NCI-H1436 treated with DMSO at 0.1 percent for 48 hours (cell line): Measurements from ENCODE around the gene PLA2G2D.

Source experiments
- DNase-seq: peaks from one replicate; lab custom pipeline; 2025; lab: John Stamatoyannopoulos, UW

Gene PLA2G2D

DNA sequence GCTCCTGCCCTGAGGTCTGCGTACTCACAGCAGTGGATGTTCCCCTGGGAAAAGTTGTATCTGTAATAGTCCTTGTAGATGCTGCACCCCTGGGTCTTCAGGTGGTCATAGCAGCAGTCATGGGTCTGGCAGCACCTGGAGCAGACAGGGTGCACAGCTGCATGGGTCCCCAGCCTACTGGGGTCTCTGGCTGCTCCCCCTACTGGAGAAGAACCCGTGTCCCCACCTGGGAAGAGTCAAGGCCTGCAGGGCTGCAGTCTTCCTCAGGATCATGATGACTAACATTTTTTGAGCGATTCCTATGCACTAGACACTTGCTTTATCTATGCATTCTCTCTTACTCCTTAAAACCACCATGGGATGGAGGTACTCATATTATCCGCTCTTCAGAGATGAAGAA is 3.9 kb downstream of the PLA2G2D start:
- no peak for DNase-seq

DNA sequence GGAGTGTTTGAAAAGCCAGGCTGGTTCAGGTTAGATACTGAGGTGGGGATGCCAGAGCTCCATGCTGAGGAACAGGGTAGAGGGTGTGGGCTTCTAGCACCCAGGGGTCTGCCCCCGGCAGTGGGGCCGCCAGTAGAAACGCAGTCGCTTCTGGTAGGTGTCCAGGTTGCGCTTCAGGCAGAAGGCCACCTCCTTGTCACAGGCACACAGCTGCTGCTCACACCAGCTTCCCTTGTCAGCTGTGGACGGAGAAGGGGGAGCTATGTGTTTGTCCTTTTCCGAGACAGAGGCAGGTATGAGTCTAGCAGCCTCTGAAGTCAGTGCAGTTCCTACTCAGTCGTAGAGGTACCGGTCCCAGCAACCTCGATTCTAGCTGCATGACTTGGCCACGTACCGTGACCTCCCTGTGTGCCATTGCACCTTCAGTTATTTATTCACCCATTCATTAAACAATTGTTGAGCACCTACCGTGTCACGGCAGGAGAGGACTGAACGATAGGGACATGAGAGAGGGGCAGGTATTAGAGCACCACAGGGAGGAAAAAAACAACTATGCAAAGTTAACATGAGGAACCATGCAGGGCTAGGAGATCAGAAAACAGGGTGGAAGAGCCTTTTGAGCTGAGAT is 5.2 kb downstream of the PLA2G2D start:
- DNase-seq, result no peak

DNA sequence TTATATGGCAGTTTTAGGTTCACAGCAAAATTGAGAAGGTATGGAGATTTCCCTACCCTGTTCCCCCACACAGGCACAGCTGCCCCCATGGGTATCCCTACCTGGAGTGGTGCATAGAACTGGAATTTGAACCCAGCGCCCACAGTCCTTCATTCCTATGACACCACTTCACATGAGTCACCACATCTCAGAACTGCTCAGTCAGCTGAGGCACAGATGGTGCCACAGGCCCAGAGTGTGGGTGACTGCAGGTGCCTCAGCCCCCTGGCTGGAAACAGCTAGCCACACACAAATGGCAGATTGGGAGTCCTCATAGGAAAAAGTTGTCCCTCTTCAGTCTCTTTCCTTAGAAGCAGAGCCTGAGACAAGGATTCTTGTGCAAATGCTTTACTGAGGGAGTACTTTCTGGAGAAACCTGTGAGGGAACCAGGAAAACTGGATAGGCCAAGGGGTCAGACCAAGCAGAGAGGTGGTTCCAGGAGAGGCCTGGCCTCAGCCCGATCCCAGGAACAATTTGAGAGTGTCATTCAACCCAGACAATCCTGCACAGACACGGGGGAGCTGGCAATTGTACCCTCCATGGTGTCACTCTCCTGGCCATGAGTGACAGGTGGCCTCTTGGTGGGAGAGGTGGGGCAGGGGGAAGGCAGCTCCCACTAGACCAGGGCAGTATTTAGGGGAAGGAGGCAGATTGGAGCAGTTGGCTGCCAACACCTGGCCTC is 6.9 kb downstream of the PLA2G2D start:
- DNase-seq, result no peak

DNA sequence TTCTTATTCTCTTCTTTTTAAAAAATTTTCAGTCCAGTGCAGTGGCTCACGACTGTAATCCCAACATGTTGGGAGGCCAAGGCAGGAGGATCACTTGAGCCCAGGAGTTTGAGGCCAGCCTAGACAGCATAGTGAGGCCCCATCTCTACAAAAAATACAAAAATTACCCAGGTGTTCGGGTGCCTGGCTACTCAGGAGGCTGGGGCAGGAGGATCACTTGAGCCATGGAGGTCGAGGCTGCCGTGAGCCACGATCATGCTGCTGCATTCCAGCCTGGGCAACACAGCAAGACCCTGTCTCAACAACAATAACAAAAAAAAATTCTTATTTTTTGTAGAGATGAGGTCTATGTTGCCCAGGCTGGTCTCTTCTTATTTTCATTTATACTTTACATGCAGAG is 7.9 kb downstream of the PLA2G2D start:
- no peak for DNase-seq

DNA sequence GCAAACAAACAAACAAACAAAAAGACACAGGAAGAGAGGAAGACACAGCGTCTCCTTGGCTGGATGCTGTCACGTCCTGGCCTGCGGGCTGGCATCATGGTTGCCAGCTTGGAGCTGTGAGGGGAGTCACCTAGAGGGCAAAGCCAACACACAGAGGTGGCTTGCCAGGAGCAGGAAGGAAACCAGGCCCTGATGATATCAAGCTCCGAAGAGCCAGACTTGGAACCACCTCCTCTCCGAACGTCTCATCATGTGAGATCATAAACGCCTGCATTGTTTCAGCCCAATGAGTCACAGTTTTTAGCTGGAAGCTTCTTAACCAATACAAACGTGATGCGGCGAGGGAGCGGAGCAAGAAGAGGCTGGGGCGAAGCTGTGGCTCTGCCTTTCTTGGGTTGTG is 8.7 kb downstream of the PLA2G2D start:
- no peak for DNase-seq

- DNase-seq, result no peak
Measured at GRCh38 chr1:20109223-20109856, 10.0 kb downstream of the PLA2G2D start.

GRCh38 chr1:20108366-20109123 is 10.8 kb downstream of the PLA2G2D start:
- DNase-seq, result no peak

DNA sequence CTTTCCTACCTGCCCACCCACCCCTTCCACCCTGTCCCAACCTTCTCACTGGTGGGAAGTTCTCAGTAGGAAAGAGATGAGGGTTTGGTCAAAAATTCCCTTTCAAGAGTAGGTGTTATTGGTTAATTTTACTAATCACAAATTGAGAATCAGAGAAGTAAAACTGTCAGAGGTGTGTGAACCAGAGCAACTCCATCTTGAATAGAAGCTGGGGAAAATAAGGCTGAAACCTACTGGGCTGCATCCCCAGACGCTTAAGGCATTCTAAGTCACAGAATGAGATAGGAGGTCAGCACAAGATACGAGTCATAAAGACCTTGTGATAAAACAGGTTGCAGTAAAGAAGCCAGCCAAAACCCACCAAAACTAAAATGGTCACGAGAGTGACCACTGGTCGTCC is 11.5 kb downstream of the PLA2G2D start:
- no peak for DNase-seq

DNA sequence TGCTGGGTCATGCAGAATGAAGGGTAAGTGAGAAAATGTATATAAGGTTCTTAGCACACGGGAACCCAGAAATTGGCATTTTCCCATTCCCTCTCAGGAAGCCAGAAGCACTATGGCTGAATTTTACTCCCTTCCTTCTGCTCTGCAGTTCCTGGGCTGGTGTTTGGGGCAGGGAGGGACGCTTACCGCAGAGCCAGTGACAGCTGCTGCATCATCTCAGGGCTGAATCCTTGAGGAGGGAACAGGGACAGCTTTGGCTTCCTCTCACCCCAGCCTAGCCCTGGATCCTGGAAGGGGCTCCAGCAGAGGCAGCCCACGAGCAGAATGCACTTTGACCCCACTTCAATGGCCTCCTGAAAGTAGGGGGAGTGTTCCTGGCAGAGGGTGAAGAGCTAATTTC is 12.0 kb downstream of the PLA2G2D start:
- no peak for DNase-seq

DNA sequence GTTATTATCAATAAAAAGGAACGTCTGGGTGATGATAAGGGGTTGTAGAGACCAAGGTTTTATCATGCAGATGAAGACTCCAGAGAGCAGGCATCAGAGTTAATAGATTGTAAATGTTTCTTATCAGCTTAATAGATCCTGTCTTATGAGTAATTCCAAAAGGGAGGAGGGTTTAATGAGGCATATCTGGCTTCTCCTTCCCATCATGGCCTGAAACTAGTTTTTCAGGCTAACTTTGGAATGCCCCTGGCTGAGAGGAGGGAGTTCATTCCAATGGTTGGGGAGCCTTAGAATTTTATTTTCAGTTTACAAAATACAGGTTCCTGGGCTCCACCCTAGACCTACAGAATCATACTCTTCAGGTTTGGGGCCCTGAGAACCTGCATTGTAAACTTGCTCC is 13.5 kb downstream of the PLA2G2D start:
- DNase-seq, result no peak

DNA sequence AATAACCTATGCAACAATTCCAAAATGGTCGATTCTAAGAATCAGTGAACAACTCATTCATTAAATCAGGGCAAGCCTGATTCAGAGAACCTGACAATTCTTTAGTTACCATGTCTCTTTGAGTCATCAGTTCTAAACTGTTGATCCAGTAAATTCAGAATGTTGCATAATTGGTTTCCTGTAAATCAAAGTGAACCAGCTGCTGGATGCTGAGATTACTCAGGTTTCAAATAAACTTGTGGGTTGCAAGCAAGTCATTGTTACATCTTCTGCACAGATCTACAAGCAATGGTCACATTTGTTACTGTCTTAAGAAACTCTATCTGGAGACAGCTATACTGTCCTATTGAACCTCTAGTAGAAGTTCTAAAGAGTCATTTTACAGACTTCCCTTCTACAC is 16.5 kb downstream of the PLA2G2D start:
- DNase-seq, result no peak

DNA sequence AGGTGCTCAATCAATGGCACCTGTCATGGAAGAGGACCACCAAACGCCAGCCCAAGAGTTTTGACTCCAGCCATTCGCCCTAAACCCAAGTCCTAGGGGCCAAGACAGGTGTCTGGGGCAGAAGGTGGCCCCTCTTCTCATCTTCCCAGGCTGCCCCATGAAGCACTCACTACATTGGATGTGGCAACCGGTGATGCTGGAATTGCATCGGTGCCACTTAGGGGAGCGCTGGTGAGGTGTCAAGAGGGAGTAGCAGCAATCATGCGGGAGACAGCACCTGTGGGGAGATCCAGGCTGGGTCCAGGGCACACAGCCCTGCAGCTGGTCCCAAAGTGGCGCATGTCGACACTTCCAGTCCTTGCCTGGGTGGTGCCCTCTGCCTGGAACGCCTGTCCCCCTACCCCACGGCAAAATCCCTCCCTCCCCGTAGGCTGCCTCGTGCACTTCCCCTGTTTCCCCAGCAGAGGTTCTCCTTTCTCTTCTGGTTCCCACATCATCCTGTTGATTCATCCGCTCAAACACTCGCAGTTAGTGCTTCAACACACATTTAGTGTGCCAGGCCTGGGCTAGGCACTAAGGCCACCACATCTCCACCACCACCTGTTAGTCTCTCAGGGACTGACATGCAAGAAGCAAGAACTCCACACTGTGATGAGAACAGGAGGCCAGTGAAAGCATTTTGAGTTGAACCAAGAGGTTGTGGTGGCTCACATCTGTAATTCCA is 18.5 kb downstream of the PLA2G2D start:
- DNase-seq, result no peak

GRCh38 chr1:20099533-20099932 is 19.8 kb downstream of the PLA2G2D start:
- DNase-seq, result no peak

- DNase-seq, result no peak
Measured at GRCh38 chr1:20096840-20097447, 22.4 kb downstream of the PLA2G2D start.

DNA sequence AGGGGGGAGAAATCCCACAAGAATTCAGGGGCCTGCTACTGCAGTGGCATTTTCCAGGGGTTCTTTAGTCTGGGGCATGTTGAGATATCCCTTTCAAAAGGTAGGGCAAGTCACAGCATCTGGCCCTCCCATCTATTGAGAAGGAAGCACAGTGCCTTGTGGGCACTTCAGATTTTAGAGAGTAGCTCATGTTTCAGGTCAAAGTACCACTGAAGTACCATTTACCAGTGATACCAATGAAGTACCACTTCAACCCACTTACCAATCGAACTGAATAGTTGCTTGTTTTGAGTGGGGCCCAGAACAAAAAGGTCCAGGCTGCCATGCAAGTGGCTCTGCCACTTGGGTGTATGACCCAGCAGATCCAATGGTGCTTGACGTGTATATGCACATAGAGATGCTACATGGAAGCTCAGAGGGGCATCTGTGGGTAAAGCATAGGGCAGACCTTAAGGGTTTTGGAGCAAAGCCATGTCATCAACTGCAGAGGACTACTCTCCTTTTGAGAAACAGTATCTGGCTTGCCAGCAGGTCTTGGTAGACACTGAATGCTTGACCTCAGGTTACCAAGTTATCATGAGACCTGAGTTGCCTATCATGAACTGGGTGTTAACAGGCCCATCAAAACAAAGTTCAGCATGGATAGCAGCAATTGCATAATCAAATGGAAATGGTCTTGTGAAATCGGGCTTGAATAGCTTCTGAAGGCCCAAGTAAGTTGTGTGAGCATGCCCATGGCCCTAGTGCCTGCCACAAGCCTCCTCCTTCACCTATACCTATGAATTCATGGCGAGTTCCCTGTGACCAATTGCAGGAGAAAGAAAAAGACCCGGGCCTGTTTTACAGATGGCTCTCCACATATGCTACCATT is 23.5 kb downstream of the PLA2G2D start:
- DNase-seq, result no peak

- DNase-seq, result no peak
Measured at GRCh38 chr1:20093940-20094391, 25.4 kb downstream of the PLA2G2D start.

GRCh38 chr1:20093303-20093702 is 26.0 kb downstream of the PLA2G2D start:
- no peak for DNase-seq

DNA sequence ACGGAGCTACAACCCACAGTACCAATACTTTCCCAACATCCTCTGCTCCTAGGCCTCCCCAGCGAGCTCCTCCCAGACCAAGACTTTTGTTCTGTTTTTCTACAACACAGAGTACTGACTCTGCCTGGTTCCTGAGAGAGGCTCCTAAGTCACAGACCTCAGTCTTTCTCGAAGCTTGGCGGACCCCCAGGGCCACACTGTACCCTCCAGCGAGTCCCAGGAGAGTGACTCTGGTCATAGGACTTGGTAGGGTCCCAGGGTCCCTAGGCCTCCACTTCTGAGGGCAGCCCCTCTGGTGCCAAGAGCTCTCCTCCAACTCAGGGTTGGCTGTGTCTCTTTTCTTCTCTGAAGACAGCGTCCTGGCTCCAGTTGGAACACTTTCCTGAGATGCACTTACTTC is 28.7 kb downstream of the PLA2G2D start:
- DNase-seq, result no peak

GRCh38 chr1:20090119-20090518 is 29.2 kb downstream of the PLA2G2D start:
- DNase-seq, result no peak

DNA sequence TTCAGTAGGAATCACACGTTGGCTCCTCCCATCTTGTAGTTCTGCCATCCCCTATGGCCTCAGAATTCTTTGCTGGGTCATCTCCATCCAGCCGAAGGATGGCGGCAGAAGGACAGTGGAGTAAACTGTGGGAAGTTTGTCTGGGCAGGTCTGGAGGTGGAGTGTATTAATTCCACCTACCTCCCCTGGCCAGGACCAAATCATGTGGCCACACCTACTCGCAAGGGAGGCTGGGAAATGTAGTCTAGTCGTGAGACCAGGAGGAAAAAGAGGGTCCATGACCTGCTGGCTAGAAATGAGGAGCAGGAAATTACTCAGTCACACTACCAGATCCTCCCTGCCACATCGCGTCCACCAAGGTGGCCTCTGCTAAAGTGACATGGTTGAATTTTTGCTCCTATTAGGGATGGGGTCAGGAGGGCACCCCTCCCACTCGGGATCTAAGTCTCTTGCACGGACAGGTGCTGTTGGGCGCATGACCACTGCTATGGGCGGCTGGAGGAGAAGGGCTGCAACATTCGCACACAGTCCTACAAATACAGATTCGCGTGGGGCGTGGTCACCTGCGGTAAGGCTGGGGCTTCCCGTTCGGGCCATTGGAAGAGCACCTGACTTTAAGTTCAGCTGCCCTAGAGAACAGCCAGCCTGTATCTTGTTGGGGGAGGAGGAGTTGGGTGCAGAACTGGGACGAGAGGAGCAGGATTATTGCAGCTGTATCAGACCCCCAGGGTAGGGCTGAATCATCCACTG is 29.8 kb downstream of the PLA2G2D start:
- DNase-seq, result no peak
